B cell (primary cell): ENCODE measurements around the gene PTPRG. TPM values are rescaled to one million over a fixed set of nuclear protein-coding genes. Genes with fewer than 3 reads are reported as not detected.

ENCODE experiments used
- ATAC-seq: fragments of 200-7000 bp; cut with Tn5 transposase; one replicate; pipeline ENCODE4 v1.10.0; 2021; ENCODE audit warnings: low read depth, mild to moderate bottlenecking, moderate number of reproducible peaks, moderate library complexity
- CTCF ChIA-PET: fragments of 350-600 bp; sonication (Branson Sonifier 250); formaldehyde crosslinking; loops from one replicate; lab custom pipeline; 2021; ENCODE audit warnings: antibody characterized with exemption, inconsistent platforms; lab: Charles Lee
- POLR2A ChIA-PET: fragments of 350-600 bp; sonication (Branson Sonifier 250); formaldehyde crosslinking; loops from one replicate; lab custom pipeline; 2021; ENCODE audit warnings: antibody characterized with exemption; lab: Charles Lee
- DNase-seq: peaks from one replicate; pipeline ENCODE4 v3.0.0; 2013
- H2AFZ ChIP-seq: 2 replicates; pipeline ENCODE4 v1.6.1; 2012; ENCODE audit warnings: mild to moderate bottlenecking, low read depth, low read length; ENCODE audit not compliant: insufficient read depth, poor library complexity, severe bottlenecking
- H3K27ac ChIP-seq, 2 donors: 1 replicate in 1 of 2; 2 replicates in 1 of 2; pipeline ENCODE4 v1.5.1; 2012 to 2013; ENCODE audit warnings: low read length in 2 of 2, mild to moderate bottlenecking in 2 of 2, moderate library complexity in 1 of 2
- H3K27me3 ChIP-seq, 4 experiments: fragments of 200-600 bp in 1 of 4; sonication (generic) in 1 of 4; replicated peaks in 1 of 4; 1 replicate in 2 of 4; 2 replicates in 2 of 4; pipeline versions ENCODE4 v1.6.1 to v1.7.0; 2013 to 2016; ENCODE audit warnings: low read length in 3 of 4, mild to moderate bottlenecking in 2 of 4, mixed read lengths in 1 of 4, moderate library complexity in 1 of 4; ENCODE audit not compliant: insufficient read depth in 4 of 4, control insufficient read depth in 3 of 4; ENCODE audit errors: control extremely low read depth in 1 of 4
- H3K36me3 ChIP-seq, 2 experiments: replicated peaks in 1 of 2; 1 replicate in 1 of 2; 2 replicates in 1 of 2; pipeline versions ENCODE4 v1.6.1 to v1.7.1; 2013; ENCODE audit warnings: low read length in 1 of 2; ENCODE audit not compliant: insufficient read depth in 2 of 2, control insufficient read depth in 1 of 2; ENCODE audit errors: control extremely low read depth in 1 of 2, extremely low read depth in 1 of 2
- H3K4me1 ChIP-seq, 2 donors: fragments of 200-600 bp in 1 of 2; sonication (generic) in 1 of 2; 1 replicate in 1 of 2; 2 replicates in 1 of 2; pipeline versions ENCODE4 v1.5.1 to v1.6.1; 2013 to 2017; ENCODE audit warnings: low read length in 2 of 2; ENCODE audit not compliant: control insufficient read depth in 2 of 2, insufficient read depth in 2 of 2
- H3K4me2 ChIP-seq: replicated peaks from 2 replicates; pipeline ENCODE3; 2012; ENCODE audit warnings: mild to moderate bottlenecking, low read depth, low read length; ENCODE audit not compliant: poor library complexity, severe bottlenecking
- H3K4me3 ChIP-seq, 5 experiments: fragments of 200-600 bp in 1 of 5; sonication (generic) in 1 of 5; 1 replicate in 3 of 5; 2 replicates in 2 of 5; pipeline versions ENCODE4 v1.5.1 to v1.7.0; 2011 to 2016; ENCODE audit warnings: low read length in 4 of 5, mild to moderate bottlenecking in 4 of 5, low read depth in 2 of 5, control low read depth in 1 of 5, moderate library complexity in 1 of 5; ENCODE audit not compliant: insufficient read depth in 1 of 5; ENCODE audit errors: control extremely low read depth in 1 of 5, extremely low read depth in 1 of 5
- H3K79me2 ChIP-seq: fragments of 200-600 bp; sonication (generic); one replicate; pipeline ENCODE4 v1.6.0; 2016; ENCODE audit warnings: low read length; ENCODE audit not compliant: control insufficient read depth, insufficient read depth
- H3K9ac ChIP-seq: fragments of 200-600 bp; sonication (generic); 2 replicates; pipeline ENCODE4 v1.6.1; 2017; ENCODE audit warnings: mild to moderate bottlenecking, low read length, moderate library complexity
- H3K9me3 ChIP-seq, 3 donors: one replicate each; pipeline versions ENCODE4 v1.6.1 to v1.7.1; 2013; ENCODE audit warnings: low read length in 2 of 3; ENCODE audit not compliant: control insufficient read depth in 2 of 3, insufficient read depth in 1 of 3; ENCODE audit errors: control extremely low read depth in 1 of 3
- H4K20me1 ChIP-seq: 2 replicates; pipeline ENCODE4 v1.6.0; 2012; ENCODE audit warnings: mild to moderate bottlenecking, low read length; ENCODE audit not compliant: insufficient read depth, control insufficient read depth, poor library complexity, severe bottlenecking
- H3K27ac Mint-ChIP-seq: one replicate; pipeline ENCODE4 v1.8.0; 2021; ENCODE audit warnings: mixed read lengths
- H3K27me3 Mint-ChIP-seq: one replicate; pipeline ENCODE4 v1.8.0; 2021; ENCODE audit warnings: mixed read lengths
- H3K4me1 Mint-ChIP-seq: one replicate; pipeline ENCODE4 v1.8.0; 2021; ENCODE audit warnings: mixed read lengths
- H3K4me3 Mint-ChIP-seq: one replicate; pipeline ENCODE4 v1.8.0; 2021; ENCODE audit warnings: mixed read lengths
- H3K9me3 Mint-ChIP-seq: one replicate; pipeline ENCODE4 v1.8.0; 2022; ENCODE audit warnings: mixed read lengths; ENCODE audit not compliant: insufficient read depth
- EZH2 ChIP-seq: IDR thresholded peaks from 2 replicates; pipeline ENCODE4 v1.6.1; 2012; ENCODE audit warnings: borderline replicate concordance, low read depth, mild to moderate bottlenecking, moderate library complexity, low read length; ENCODE audit not compliant: insufficient read depth, poor library complexity, severe bottlenecking
- WGBS: methylation state at CpG from one replicate; pipeline ENCODE4 v1.1.5; 2013; ENCODE audit warnings: missing lambda C conversion rate; ENCODE audit not compliant: insufficient coverage; 5-methylcytosine and 5-hydroxymethylcytosine counted together
- intact Hi-C: fragments of 100-400 bp; cut with micrococcal nuclease; formaldehyde crosslinking; loops from one replicate; pipeline ENCODE4 v1.10.0; 2022
- polyA plus RNA-seq: library from polyadenylated mRNA; depleted of rRNA; stranded (reverse); fragments of >200 nt; gene quantifications from 2 replicates; pipeline ENCODE4 v1.2.3, GENCODE V29; 2012
- total RNA-seq, 2 donors: library from RNA; stranded (reverse); fragments of 120-200 nt in 1 of 2; gene quantifications; 1 replicate in 1 of 2; 2 replicates in 1 of 2; pipeline versions ENCODE4 v1.2.3 to v1.2.4, GENCODE V29; 2013 to 2022
- TF ChIP-seq, protein P1 (sequence below): fragments of 200-600 bp; IDR thresholded peaks from one replicate; pipeline ENCODE4 v1.8.0; 2022; ENCODE audit warnings: antibody characterized with exemption, mild to moderate bottlenecking

The PTPRG gene
- total and polyA plus RNA-seq, 2 donors (not counting 1 experiment from before 2014, with no cell fraction given), result 0.12 to 1.3 TPM

DNA sequence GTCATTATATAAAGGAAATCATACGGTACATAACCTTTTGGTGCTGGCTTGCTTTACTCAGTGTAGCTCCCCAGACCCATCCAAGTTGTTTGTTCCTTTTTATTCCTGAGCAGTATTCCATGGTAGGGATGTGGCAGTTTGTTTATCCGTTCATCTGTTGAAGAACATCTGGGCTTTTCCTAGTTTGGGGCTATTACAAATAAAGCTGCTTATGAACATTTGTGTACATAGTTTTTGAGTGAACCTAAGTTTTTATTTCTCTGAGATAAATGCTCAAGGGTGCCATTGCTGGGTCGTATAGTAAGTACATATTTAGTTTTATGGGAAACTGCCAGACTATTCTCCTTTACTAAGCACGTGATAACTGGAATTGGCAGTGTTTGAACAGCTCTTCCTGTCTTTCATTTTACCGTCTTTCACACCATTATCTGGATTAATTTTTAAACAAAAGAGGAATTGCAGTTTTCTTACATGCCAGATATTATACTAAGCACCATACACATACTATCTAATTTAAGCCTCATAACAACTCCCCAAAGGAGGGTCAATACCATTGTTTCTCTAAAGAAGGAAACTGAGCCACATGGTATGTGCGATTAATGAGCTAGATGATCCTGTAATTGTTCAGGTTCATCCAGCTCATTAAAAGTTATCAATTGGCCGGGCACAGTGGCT lies 85.6 kb downstream of the PTPRG start:
- Histone ChIP-seq H3K27me3 (no peaks in the 10 kb centered on the region), H3K4me3 (no peak overlapping the region), H3K9me3 (peaks cover 0 to 4% (median 0%) of the 10 kb centered on the region in 3 donors), H3K36me3 (no peaks in the 10 kb centered on the region), H3K9ac (no peak overlapping the region), H2AFZ (no peak overlapping the region), H3K27ac (no peak overlapping the region), H3K4me1 (no peaks in the 10 kb centered on the region), H4K20me1 (no peaks in the 10 kb centered on the region), H3K79me2 (no peaks in the 10 kb centered on the region), H3K4me2 (no peak overlapping the region)
- H3K27me3 Mint-ChIP-seq, result no peaks in the 10 kb centered on the region
- 92% methylated on average over 2 of the region's 7 CpGs for WGBS
- H3K4me1 Mint-ChIP-seq, result no peaks in the 10 kb centered on the region
- DNase-seq (no peak), ATAC-seq (no peak)
- no peaks in the 10 kb centered on the region for H3K9me3 Mint-ChIP-seq
- ChIA-PET POLR2A (no interaction called here), CTCF (no interaction called here)
- H3K4me3 Mint-ChIP-seq, result no peak overlapping the region
- TF ChIP-seq, protein P1, sequence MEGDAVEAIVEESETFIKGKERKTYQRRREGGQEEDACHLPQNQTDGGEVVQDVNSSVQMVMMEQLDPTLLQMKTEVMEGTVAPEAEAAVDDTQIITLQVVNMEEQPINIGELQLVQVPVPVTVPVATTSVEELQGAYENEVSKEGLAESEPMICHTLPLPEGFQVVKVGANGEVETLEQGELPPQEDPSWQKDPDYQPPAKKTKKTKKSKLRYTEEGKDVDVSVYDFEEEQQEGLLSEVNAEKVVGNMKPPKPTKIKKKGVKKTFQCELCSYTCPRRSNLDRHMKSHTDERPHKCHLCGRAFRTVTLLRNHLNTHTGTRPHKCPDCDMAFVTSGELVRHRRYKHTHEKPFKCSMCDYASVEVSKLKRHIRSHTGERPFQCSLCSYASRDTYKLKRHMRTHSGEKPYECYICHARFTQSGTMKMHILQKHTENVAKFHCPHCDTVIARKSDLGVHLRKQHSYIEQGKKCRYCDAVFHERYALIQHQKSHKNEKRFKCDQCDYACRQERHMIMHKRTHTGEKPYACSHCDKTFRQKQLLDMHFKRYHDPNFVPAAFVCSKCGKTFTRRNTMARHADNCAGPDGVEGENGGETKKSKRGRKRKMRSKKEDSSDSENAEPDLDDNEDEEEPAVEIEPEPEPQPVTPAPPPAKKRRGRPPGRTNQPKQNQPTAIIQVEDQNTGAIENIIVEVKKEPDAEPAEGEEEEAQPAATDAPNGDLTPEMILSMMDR, result no peak
- H3K27ac Mint-ChIP-seq, result no peak overlapping the region
- intact Hi-C loops, result no loop called here

DNA sequence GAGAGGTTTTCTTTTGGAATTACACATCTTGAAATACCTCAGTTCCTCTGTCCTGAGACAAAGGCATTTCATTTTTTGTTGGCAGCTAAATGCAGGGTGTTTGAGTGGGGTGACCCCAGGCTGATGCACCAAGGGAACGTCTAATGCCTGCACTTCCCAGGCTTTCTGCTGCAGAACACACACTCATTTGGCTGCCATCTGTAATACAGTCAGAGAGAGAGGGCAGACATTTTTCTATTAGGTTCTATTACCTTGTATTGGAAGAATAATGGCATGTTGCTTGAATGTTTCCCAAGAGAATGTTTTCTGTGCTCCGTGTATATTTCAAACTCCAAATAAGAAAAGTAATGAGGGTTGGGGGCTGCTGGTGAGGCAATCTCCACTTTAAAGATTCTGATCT lies 87.1 kb downstream of the PTPRG start:
- H2AFZ ChIP-seq, result no peak overlapping the region
- intact Hi-C loops, result no loop called here
- no peaks in the 10 kb centered on the region for H4K20me1 ChIP-seq
- H3K79me2 ChIP-seq, result no peaks in the 10 kb centered on the region
- Mint-ChIP-seq H3K4me3 (no peak overlapping the region), H3K9me3 (no peaks in the 10 kb centered on the region), H3K27ac (no peak overlapping the region), H3K27me3 (no peaks in the 10 kb centered on the region), H3K4me1 (no peaks in the 10 kb centered on the region)
- ChIA-PET POLR2A (no interaction called here), CTCF (no interaction called here)
- TF ChIP-seq, protein P1, result no peak
- TF ChIP-seq EZH2, result no peak
- H3K27me3 ChIP-seq, result no peaks in the 10 kb centered on the region
- H3K4me2 ChIP-seq, result no peak overlapping the region
- H3K27ac ChIP-seq, result no peak overlapping the region
- WGBS, result 67% methylated on average over 1 of the region's 2 CpGs
- no peak overlapping the region for H3K4me3 ChIP-seq
- no peaks in the 10 kb centered on the region for H3K4me1 ChIP-seq
- ATAC-seq (no peak), DNase-seq (no peak)
- no peaks in the 10 kb centered on the region for H3K36me3 ChIP-seq
- no peak overlapping the region for H3K9ac ChIP-seq
- H3K9me3 ChIP-seq, result peaks cover 0 to 4% (median 0%) of the 10 kb centered on the region in 3 donors
